Measurements from ENCODE around the gene AKR1C3.
"Not testable (repeated sequence)": the region's sequence is repeated elsewhere in the genome, so short reads cannot be mapped to it uniquely, and the experiment has no call there.

- TF ChIP-seq POLR2AphosphoS5 (IDR thresholded peaks at IDR 0.05; ENCODE audit: low read depth, low read length); CTCF (IDR thresholded peaks at IDR 0.05); REST (IDR thresholded peaks at IDR 0.05; ENCODE audit: insufficient read depth in 1 of 2, low read depth in 2 of 2, low read length in 1 of 2): not testable (repeated sequence)
Measured at GRCh38 chr10:5060791-5061190, 33.4 kb upstream of the AKR1C3 start.

All from Panc1 (cell line).